HEK293 (cell line): ENCODE results near the gene ICAM4.

Experiments
- GFI1B ChIP-seq: fragments of 450-650 bp; formaldehyde crosslinking; IDR thresholded peaks from 2 replicates; pipeline ENCODE4 v1.5.1; 2016; ENCODE audit warnings: missing biosample characterization, missing genetic modification characterization
- GLIS2 ChIP-seq: fragments of 450-650 bp; formaldehyde crosslinking; IDR thresholded peaks from 2 replicates; pipeline ENCODE4 v1.5.1; 2016; ENCODE audit warnings: missing biosample characterization, missing genetic modification characterization
- IKZF3 ChIP-seq: fragments of 450-650 bp; IDR thresholded peaks from 2 replicates; pipeline ENCODE4 v1.5.0; 2018; ENCODE audit warnings: missing biosample characterization, mild to moderate bottlenecking, missing genetic modification characterization, moderate library complexity
- KLF16 ChIP-seq: fragments of 450-650 bp; formaldehyde crosslinking; IDR thresholded peaks from 2 replicates; pipeline ENCODE4 v1.5.1; 2017; ENCODE audit warnings: missing biosample characterization, missing genetic modification characterization
- KLF7 ChIP-seq: fragments of 450-650 bp; formaldehyde crosslinking; IDR thresholded peaks from 2 replicates; pipeline ENCODE4 v1.5.1; 2016; ENCODE audit warnings: missing biosample characterization, missing genetic modification characterization, borderline replicate concordance
- KLF9 ChIP-seq: fragments of 450-650 bp; formaldehyde crosslinking; IDR thresholded peaks from 2 replicates; pipeline ENCODE4 v1.5.1; 2016; ENCODE audit warnings: missing biosample characterization, missing genetic modification characterization, low read depth
- RBAK ChIP-seq: fragments of 450-650 bp; formaldehyde crosslinking; IDR thresholded peaks from 2 replicates; pipeline ENCODE4 v1.5.1; 2016; ENCODE audit warnings: missing biosample characterization, missing genetic modification characterization
- SP7 ChIP-seq: fragments of 450-650 bp; formaldehyde crosslinking; IDR thresholded peaks from 2 replicates; pipeline ENCODE4 v1.5.1; 2016; ENCODE audit warnings: missing biosample characterization, missing genetic modification characterization
- YY2 ChIP-seq: fragments of 450-650 bp; formaldehyde crosslinking; IDR thresholded peaks from 2 replicates; pipeline ENCODE4 v1.5.1; 2016; ENCODE audit warnings: missing biosample characterization, missing genetic modification characterization
- ZBTB20 ChIP-seq: fragments of 450-650 bp; formaldehyde crosslinking; IDR thresholded peaks from 2 replicates; pipeline ENCODE4 v1.5.1; 2016; ENCODE audit warnings: missing biosample characterization, missing genetic modification characterization
- ZBTB48 ChIP-seq: fragments of 450-650 bp; formaldehyde crosslinking; IDR thresholded peaks from 2 replicates; pipeline ENCODE4 v1.5.1; 2016; ENCODE audit warnings: missing biosample characterization, missing genetic modification characterization
- ZFP3 ChIP-seq: fragments of 450-650 bp; formaldehyde crosslinking; IDR thresholded peaks from 2 replicates; pipeline ENCODE4 v1.5.1; 2016; ENCODE audit warnings: low read depth, missing biosample characterization, missing genetic modification characterization
- ZNF112 ChIP-seq: fragments of 450-650 bp; formaldehyde crosslinking; IDR thresholded peaks from 2 replicates; pipeline ENCODE4 v1.5.0; 2017; ENCODE audit warnings: missing biosample characterization, missing genetic modification characterization
- ZNF184 ChIP-seq: fragments of 450-650 bp; IDR thresholded peaks from 2 replicates; pipeline ENCODE4 v1.5.1; 2018; ENCODE audit warnings: missing biosample characterization, mild to moderate bottlenecking, missing genetic modification characterization
- ZNF223 ChIP-seq: fragments of 450-650 bp; formaldehyde crosslinking; IDR thresholded peaks from 2 replicates; pipeline ENCODE4 v1.5.1; 2016; ENCODE audit warnings: missing biosample characterization, missing genetic modification characterization
- ZNF274 ChIP-seq, 2 experiments: fragments of 200-500 bp in 1 of 2; fragments of 450-650 bp in 1 of 2; sonication (Bioruptor generic) in 1 of 2; formaldehyde crosslinking in 1 of 2; IDR thresholded peaks; 2 replicates each; pipeline versions ENCODE4 v1.5.1 to v1.6.1; 2014 to 2016; ENCODE audit warnings: borderline replicate concordance in 1 of 2, inconsistent platforms in 1 of 2, low read length in 1 of 2, missing biosample characterization in 1 of 2, missing genetic modification characterization in 1 of 2
- ZNF341 ChIP-seq: fragments of 450-650 bp; formaldehyde crosslinking; IDR thresholded peaks from 2 replicates; pipeline ENCODE4; 2016; ENCODE audit warnings: low read depth, missing biosample characterization, missing genetic modification characterization
- ZNF391 ChIP-seq: fragments of 450-650 bp; formaldehyde crosslinking; IDR thresholded peaks from 2 replicates; pipeline ENCODE4 v1.5.1; 2016; ENCODE audit warnings: low read depth, missing biosample characterization, missing genetic modification characterization, borderline replicate concordance
- ZNF394 ChIP-seq: fragments of 450-650 bp; formaldehyde crosslinking; IDR thresholded peaks from 2 replicates; pipeline ENCODE4 v1.5.1; 2016; ENCODE audit warnings: missing biosample characterization, missing genetic modification characterization, mild to moderate bottlenecking, moderate library complexity, borderline replicate concordance
- ZNF514 ChIP-seq: fragments of 450-650 bp; formaldehyde crosslinking; IDR thresholded peaks from 2 replicates; pipeline ENCODE4 v1.5.1; 2016; ENCODE audit warnings: missing biosample characterization, missing genetic modification characterization
- ZNF544 ChIP-seq: fragments of 450-650 bp; formaldehyde crosslinking; IDR thresholded peaks from 2 replicates; pipeline ENCODE4 v1.5.0; 2017; ENCODE audit warnings: missing biosample characterization, missing genetic modification characterization
- ZNF571 ChIP-seq: fragments of 450-650 bp; formaldehyde crosslinking; IDR thresholded peaks from 2 replicates; pipeline ENCODE4 v1.5.0; 2017; ENCODE audit warnings: missing biosample characterization, missing genetic modification characterization
- ZNF629 ChIP-seq: fragments of 450-650 bp; formaldehyde crosslinking; IDR thresholded peaks from 2 replicates; pipeline ENCODE4 v1.5.1; 2017; ENCODE audit warnings: missing biosample characterization, missing genetic modification characterization
- ZNF76 ChIP-seq: fragments of 450-650 bp; formaldehyde crosslinking; IDR thresholded peaks from 2 replicates; pipeline ENCODE4; 2016; ENCODE audit warnings: low read depth, missing biosample characterization, missing genetic modification characterization, borderline replicate concordance
- ZNF776 ChIP-seq: fragments of 450-650 bp; formaldehyde crosslinking; IDR thresholded peaks from 2 replicates; pipeline ENCODE4 v1.5.0; 2017; ENCODE audit warnings: missing biosample characterization, missing genetic modification characterization, borderline replicate concordance
- ZNF837 ChIP-seq: fragments of 450-650 bp; formaldehyde crosslinking; IDR thresholded peaks from 2 replicates; pipeline ENCODE4 v1.5.1; 2016; ENCODE audit warnings: missing biosample characterization, missing genetic modification characterization
- TF ChIP-seq, protein P1 (sequence below): fragments of 450-650 bp; formaldehyde crosslinking; IDR thresholded peaks from 2 replicates; pipeline ENCODE4 v1.5.1; 2016; ENCODE audit warnings: missing biosample characterization, missing genetic modification characterization
- TF ChIP-seq, protein P2 (sequence below): fragments of 450-650 bp; formaldehyde crosslinking; IDR thresholded peaks from 2 replicates; pipeline ENCODE4 v1.5.1; 2016; ENCODE audit warnings: missing biosample characterization, missing genetic modification characterization
- TF ChIP-seq, protein P3 (sequence below): fragments of 450-650 bp; formaldehyde crosslinking; IDR thresholded peaks from 2 replicates; pipeline ENCODE4 v1.5.1; 2016; ENCODE audit warnings: missing biosample characterization, missing genetic modification characterization, low read depth
- TF ChIP-seq, protein P4 (sequence below): sonication (generic); formaldehyde crosslinking; IDR thresholded peaks from 2 replicates; pipeline ENCODE4 v1.8.1; 2022; ENCODE audit warnings: mild to moderate bottlenecking, moderate library complexity, missing genetic modification reagents

The ICAM4 gene

DNA sequence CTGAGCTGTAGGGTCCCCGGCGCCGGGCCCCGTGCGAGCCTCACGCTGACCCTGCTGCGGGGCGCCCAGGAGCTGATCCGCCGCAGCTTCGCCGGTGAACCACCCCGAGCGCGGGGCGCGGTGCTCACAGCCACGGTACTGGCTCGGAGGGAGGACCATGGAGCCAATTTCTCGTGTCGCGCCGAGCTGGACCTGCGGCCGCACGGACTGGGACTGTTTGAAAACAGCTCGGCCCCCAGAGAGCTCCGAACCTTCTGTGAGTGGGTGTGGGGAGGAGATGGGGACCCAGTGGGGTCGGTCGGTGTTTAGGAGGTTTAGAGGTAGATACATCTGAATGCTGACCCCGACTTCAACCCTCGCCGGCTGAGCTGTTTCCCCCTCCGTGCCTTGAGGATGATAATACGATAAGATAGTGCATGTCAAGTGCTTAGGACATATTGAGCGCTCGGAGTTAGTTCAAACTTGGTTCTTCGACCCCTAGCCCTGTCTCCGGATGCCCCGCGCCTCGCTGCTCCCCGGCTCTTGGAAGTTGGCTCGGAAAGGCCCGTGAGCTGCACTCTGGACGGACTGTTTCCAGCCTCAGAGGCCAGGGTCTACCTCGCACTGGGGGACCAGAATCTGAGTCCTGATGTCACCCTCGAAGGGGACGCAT is 4.9 kb downstream of the ICAM4 start (continued):
- 0 out of 2 replicates have a peak, but pooled peaks have one; percentile 35 for TF ChIP-seq ZNF391
- TF ChIP-seq ZNF112 (tag by site-specific recombination): no peak
- TF ChIP-seq IKZF3 (tag by site-specific recombination): no peak
- TF ChIP-seq, protein P1, sequence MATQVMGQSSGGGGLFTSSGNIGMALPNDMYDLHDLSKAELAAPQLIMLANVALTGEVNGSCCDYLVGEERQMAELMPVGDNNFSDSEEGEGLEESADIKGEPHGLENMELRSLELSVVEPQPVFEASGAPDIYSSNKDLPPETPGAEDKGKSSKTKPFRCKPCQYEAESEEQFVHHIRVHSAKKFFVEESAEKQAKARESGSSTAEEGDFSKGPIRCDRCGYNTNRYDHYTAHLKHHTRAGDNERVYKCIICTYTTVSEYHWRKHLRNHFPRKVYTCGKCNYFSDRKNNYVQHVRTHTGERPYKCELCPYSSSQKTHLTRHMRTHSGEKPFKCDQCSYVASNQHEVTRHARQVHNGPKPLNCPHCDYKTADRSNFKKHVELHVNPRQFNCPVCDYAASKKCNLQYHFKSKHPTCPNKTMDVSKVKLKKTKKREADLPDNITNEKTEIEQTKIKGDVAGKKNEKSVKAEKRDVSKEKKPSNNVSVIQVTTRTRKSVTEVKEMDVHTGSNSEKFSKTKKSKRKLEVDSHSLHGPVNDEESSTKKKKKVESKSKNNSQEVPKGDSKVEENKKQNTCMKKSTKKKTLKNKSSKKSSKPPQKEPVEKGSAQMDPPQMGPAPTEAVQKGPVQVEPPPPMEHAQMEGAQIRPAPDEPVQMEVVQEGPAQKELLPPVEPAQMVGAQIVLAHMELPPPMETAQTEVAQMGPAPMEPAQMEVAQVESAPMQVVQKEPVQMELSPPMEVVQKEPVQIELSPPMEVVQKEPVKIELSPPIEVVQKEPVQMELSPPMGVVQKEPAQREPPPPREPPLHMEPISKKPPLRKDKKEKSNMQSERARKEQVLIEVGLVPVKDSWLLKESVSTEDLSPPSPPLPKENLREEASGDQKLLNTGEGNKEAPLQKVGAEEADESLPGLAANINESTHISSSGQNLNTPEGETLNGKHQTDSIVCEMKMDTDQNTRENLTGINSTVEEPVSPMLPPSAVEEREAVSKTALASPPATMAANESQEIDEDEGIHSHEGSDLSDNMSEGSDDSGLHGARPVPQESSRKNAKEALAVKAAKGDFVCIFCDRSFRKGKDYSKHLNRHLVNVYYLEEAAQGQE (tag by site-specific recombination): no peak
- TF ChIP-seq YY2 (tag by site-specific recombination): no peak
- no peak for TF ChIP-seq ZBTB48 (tag by site-specific recombination)
- TF ChIP-seq, protein P2, sequence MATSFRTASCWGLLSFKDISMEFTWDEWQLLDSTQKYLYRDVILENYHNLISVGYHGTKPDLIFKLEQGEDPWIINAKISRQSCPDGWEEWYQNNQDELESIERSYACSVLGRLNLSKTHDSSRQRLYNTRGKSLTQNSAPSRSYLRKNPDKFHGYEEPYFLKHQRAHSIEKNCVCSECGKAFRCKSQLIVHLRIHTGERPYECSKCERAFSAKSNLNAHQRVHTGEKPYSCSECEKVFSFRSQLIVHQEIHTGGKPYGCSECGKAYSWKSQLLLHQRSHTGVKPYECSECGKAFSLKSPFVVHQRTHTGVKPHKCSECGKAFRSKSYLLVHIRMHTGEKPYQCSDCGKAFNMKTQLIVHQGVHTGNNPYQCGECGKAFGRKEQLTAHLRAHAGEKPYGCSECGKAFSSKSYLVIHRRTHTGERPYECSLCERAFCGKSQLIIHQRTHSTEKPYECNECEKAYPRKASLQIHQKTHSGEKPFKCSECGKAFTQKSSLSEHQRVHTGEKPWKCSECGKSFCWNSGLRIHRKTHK (tag by site-specific recombination): no peak
- TF ChIP-seq GFI1B (tag by site-specific recombination): no peak
- TF ChIP-seq SP7 (tag by site-specific recombination): no peak; the same call in 1 of the 2 replicates
- no peak for TF ChIP-seq ZNF544
- no peak for TF ChIP-seq ZNF76 (tag by site-specific recombination)
- no peak for TF ChIP-seq ZNF776
- no peak for TF ChIP-seq ZNF629 (tag by site-specific recombination)
- TF ChIP-seq ZNF571 (tag by site-specific recombination): no peak
- peak; percentile 82 for TF ChIP-seq ZBTB20 (tag by site-specific recombination)
- TF ChIP-seq, protein P3, sequence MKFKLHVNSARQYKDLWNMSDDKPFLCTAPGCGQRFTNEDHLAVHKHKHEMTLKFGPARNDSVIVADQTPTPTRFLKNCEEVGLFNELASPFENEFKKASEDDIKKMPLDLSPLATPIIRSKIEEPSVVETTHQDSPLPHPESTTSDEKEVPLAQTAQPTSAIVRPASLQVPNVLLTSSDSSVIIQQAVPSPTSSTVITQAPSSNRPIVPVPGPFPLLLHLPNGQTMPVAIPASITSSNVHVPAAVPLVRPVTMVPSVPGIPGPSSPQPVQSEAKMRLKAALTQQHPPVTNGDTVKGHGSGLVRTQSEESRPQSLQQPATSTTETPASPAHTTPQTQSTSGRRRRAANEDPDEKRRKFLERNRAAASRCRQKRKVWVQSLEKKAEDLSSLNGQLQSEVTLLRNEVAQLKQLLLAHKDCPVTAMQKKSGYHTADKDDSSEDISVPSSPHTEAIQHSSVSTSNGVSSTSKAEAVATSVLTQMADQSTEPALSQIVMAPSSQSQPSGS (tag by site-specific recombination): no peak
- no peak for TF ChIP-seq ZNF223 (tag by site-specific recombination)
- TF ChIP-seq KLF16: no peak
- peak; percentile 21; the same call in 1 of the 2 replicates for TF ChIP-seq GLIS2 (tag by site-specific recombination)
- no peak for TF ChIP-seq ZFP3 (tag by site-specific recombination)
- TF ChIP-seq KLF7 (tag by site-specific recombination): no peak
- TF ChIP-seq ZNF837 (tag by site-specific recombination): no peak
- TF ChIP-seq, protein P4, sequence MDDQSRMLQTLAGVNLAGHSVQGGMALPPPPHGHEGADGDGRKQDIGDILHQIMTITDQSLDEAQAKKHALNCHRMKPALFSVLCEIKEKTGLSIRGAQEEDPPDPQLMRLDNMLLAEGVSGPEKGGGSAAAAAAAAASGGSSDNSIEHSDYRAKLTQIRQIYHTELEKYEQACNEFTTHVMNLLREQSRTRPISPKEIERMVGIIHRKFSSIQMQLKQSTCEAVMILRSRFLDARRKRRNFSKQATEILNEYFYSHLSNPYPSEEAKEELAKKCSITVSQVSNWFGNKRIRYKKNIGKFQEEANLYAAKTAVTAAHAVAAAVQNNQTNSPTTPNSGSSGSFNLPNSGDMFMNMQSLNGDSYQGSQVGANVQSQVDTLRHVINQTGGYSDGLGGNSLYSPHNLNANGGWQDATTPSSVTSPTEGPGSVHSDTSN (CRISPR knock-in tag): 0 out of 2 replicates have a peak, but pooled peaks have one; percentile 64
- no peak for TF ChIP-seq ZNF394 (tag by site-specific recombination)
- TF ChIP-seq ZNF184 (tag by site-specific recombination): no peak
- TF ChIP-seq ZNF514 (tag by site-specific recombination): no peak
- no peak for TF ChIP-seq KLF9
- no peak for TF ChIP-seq RBAK (tag by site-specific recombination)
- TF ChIP-seq ZNF274 (IDR thresholded peaks at IDR 0.05; ENCODE audit: low read length): no peak
- no peak for TF ChIP-seq ZNF274 (tag by site-specific recombination; IDR thresholded peaks at IDR 0.05; ENCODE audit: borderline replicate concordance)
- TF ChIP-seq ZNF341 (tag by site-specific recombination): peak; percentile 64; the same call in 1 of the 2 replicates
